Right ventricle myocardium superior (tissue), 1 donor: ENCODE results near the gene RAB44. TPM values are rescaled to one million over a fixed set of nuclear protein-coding genes. Genes with fewer than 3 reads are reported as not detected.
"Not testable (repeated sequence)": the region's sequence is repeated elsewhere in the genome, so short reads cannot be mapped to it uniquely, and the experiment has no call there.

Experiments used
- ATAC-seq: fragments of 200-7000 bp; cut with Tn5 transposase; one replicate; pipeline ENCODE4 v1.9.1; 2020; ENCODE audit warnings: mild to moderate bottlenecking; ENCODE audit not compliant: poor library complexity
- DNase-seq: peaks from one replicate; pipeline ENCODE4 v3.0.0-alpha.2; 2020
- intact Hi-C: fragments of 100-400 bp; cut with DNase I; formaldehyde crosslinking; loops from one replicate; pipeline ENCODE4 v1.11.2; 2022
- total RNA-seq: library from RNA; stranded (reverse); fragmentation: NEBNext Ultra II Directional; extraction: Animal tissue kit (Norgen Biotek cat#: 25700); gene quantifications from one replicate; pipeline ENCODE4 v1.2.1, GENCODE V29; 2021
- donor health status: DM: no; HTN: yes; CAD: no; lungs with severe emphysema.

The RAB44 gene
- total RNA-seq, 1 donor from 2014 or later = not detected

DNA sequence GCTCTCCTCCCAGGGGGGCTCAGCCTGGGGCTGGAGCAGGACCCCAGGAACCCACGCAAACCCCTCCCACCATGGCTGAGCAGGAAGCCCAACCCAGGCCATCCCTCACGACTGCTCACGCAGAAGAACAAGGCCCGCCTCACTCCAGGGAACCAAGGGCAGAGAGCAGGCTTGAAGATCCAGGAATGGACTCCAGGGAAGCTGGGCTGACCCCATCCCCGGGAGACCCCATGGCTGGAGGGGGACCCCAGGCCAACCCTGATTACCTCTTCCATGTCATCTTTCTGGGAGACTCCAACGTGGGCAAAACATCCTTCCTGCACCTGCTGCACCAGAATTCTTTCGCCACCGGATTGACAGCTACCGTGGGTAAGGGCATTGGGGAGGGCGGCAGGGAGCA lies 24.7 kb downstream of the RAB44 start:
- no peak for ATAC-seq
- intact Hi-C loops = no loop called here
- no peak for DNase-seq

DNA sequence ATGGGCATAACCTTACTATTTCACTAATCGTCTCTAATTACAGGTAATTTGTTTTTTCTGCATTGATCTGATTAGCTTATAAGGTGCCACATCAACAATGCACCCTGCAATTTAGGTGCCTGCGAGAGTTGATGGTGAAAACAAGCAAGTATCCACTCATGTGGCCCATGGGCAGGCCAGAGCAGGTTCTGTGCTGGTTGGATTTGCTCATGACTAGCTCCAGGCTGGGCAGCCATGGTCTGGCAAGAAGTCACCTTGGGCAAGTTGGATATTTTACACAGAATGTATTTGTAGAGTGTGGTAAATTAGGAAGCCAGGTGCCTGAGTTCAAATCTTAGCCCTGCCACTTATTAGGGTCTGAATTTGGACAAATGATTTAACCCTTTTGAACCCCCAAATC lies 25.3 kb downstream of the RAB44 start:
- no peak for DNase-seq
- intact Hi-C loops = no loop called here
- ATAC-seq = no peak

DNA sequence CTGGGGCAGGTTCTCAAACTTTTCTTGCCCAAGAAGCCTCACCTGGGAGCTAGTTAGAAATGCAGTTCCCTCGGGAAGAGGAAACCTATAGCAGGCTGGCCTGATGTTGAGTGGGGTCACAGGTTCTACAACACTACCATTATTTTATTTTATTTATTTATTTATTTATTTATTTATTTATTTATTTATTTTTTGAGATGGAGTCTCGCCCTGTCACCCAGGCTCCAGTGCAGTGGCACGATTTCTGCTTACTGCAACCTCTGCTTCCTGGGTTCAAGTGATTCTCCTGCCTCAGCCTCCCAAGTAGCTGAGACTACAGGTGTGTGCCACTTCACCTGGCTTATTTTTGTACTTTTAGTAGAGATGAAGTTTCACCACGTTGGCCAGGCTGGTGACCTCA lies 26.4 kb downstream of the RAB44 start:
- ATAC-seq, DNase-seq, intact Hi-C loops: not testable (repeated sequence)

- intact Hi-C loops = loop anchor here (5.0 kb wide), 1 partner anchor 102 kb away; no protein-coding TSS in a partner anchor
- peak; percentile 70 for ATAC-seq
- peak; percentile 75 for DNase-seq
Measured at GRCh38 chr6:36724514-36725390, 27.1 kb downstream of the RAB44 start.

DNA sequence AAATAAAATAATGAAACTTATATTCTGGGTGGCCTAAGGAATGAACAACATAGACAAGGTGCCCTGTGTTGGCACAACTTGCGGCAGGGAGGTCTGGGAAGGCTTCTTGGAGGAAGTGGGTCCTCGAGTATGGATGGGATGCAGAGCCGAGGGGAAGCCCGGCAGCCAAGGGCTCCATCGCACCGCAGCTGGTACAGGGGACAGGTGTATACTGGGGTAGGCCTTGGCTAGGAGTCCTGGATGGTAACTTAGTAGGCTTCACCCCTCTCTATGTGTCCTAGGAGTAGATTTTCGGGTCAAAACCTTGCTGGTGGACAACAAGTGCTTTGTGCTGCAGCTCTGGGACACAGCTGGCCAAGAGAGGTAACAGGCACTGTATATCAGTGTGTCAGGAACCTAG lies 28.0 kb downstream of the RAB44 start:
- ATAC-seq (no peak), DNase-seq (no peak)
- intact Hi-C loops = loop anchor here (5.0 kb wide), 1 partner anchor 103 kb away; no protein-coding TSS in a partner anchor

DNA sequence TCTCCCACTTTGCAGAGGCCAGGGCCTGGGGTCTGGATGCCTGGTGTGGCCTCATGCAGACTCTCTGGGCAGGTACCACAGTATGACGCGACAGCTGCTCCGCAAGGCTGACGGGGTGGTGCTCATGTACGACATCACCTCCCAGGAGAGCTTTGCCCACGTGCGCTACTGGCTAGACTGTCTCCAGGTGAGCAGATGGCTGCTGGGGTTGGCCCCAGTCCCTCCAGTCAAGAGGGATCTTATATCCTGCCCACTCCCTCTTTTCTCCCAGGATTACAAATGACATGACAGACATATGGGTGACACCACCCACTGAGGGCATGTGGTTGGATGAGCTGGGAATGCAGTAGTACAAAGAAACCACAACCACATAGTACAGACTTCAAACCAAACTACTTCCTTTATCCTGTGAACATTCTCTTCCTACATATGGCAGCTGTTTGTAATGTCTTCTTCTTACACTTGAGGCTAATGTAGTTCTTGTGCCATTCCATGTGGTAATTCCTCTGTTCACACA lies 29.9 kb downstream of the RAB44 start:
- no peak for DNase-seq
- intact Hi-C loops = loop anchor here (5.0 kb wide), 1 partner anchor 105 kb away; no protein-coding TSS in a partner anchor

GRCh38 chr6:36728289-36729160 lies 30.9 kb downstream of the RAB44 start:
- ATAC-seq = no peak
- DNase-seq = no peak
- intact Hi-C loops = loop anchor here (5.0 kb wide), 1 partner anchor 106 kb away; no protein-coding TSS in a partner anchor

More for the DNA sequence above, 29.9 kb downstream of the RAB44 start:
- ATAC-seq = no peak

GRCh38 chr6:36729161-36729524 lies 31.5 kb downstream of the RAB44 start:
- intact Hi-C loops = loop anchor here (5.0 kb wide), 1 partner anchor 107 kb away; no protein-coding TSS in a partner anchor
- ATAC-seq = no peak

DNA sequence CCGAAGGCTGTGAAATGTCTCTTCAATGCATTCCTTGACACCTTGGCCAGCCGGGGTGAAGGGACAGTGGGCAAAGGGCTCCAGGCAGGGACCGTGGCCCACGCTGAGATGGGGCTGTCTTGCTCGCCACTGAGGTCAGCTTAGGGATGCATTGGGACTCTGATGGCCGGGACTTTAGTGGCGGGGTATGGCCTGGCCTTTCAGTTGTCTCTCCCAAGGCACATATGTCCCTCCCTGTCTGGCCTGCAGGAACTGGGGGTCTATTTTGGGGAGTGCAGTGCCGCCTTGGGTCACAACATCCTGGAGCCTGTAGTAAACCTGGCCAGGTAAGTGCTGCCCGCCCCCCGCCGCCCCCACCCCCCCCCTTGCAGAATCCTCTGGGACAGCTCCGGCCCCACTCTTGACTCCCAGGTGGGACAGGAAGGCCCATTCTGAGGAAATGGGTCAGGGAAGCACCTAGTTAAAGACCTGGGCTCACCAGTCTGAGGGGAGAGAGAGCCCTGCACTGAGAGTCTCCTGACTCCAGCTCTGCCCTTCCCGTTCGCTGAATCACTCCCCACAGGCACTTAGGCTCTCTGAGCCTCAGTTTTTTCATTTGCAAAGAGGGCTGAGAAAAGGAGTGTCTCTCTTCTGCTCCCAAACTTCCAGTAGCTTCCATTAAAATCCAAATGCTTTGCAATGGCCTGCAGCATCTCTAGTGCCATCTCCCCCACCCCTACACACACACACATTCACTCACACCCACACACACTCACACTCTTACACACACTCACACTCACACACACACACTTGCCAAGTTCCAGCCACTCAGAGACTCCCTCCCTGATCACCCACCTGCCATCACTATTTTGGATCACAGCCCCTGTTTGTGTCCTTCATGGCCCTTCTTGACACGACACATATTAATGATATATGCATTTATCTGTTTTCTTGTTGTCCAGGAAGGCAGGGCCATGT lies 33.1 kb downstream of the RAB44 start:
- no peak for ATAC-seq
- intact Hi-C loops = no loop called here
- DNase-seq = no peak

More at GRCh38 chr6:36729161-36729524, 31.5 kb downstream of the RAB44 start:
- no peak for DNase-seq

DNA sequence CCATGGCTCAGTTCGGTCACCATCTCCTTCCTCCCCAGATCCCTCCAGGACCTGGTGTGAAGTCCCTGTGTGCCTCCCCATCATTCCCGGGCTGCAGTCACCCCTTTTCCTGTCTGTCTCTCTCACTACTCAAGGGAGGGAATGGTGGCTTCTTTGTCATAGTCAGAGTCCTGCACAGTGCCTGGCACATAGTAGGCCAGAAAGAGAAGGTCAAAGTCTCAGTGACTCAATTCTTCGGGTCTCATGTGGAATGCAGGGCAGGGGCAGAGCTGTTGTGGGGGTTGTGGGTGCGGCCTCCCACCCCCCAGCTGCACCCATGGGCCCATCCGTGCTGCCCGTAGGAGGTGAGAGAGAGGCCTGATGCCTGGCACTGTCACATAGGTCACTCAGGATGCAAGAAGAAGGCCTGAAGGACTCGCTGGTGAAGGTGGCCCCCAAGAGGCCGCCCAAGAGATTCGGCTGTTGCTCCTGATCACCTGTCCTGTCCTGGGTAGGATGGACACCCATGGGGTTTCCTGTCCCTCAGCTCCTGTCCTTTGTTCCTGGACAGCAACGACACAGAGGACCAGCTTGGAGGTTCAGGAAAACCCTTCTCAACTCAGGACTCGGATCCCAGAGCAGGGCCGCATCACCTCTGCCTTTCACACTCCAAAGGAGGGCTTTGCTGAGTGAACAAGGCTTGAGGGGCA lies 34.1 kb downstream of the RAB44 start:
- DNase-seq (no peak), ATAC-seq (no peak)
- intact Hi-C loops = no loop called here

DNA sequence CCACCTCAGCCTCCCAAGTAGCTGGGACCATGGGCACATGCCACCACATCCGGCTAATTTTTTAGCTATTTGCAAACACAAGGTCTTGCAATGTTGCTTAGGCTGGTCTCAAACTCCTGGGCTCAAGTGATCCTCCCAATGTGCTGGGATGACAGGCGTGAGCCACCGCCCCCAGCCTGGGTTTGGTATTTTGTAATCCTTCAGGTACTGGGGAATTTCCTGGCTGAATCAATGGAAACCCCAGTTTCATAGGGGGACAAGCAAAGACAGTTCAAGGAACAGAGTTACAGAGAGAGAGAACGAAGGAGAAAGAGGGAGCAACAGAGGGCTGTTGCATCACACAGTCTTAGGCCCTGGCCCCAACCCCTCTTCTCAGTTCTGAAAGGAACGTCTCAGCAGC lies 35.7 kb downstream of the RAB44 start:
- intact Hi-C loops = no loop called here
- DNase-seq (no peak), ATAC-seq (no peak)

GRCh38 chr6:36734486-36735060 lies 36.9 kb downstream of the RAB44 start:
- intact Hi-C loops = no loop called here
- no peak for ATAC-seq
- DNase-seq = no peak

GRCh38 chr6:36735110-36736071 lies 37.8 kb downstream of the RAB44 start:
- intact Hi-C loops = no loop called here

GRCh38 chr6:36737043-36737785 lies 39.6 kb downstream of the RAB44 start:
- ATAC-seq (no peak), DNase-seq (no peak)
- intact Hi-C loops = no loop called here

More at GRCh38 chr6:36735110-36736071, 37.8 kb downstream of the RAB44 start:
- ATAC-seq = peak; percentile 86
- DNase-seq = peak; percentile 92

DNA sequence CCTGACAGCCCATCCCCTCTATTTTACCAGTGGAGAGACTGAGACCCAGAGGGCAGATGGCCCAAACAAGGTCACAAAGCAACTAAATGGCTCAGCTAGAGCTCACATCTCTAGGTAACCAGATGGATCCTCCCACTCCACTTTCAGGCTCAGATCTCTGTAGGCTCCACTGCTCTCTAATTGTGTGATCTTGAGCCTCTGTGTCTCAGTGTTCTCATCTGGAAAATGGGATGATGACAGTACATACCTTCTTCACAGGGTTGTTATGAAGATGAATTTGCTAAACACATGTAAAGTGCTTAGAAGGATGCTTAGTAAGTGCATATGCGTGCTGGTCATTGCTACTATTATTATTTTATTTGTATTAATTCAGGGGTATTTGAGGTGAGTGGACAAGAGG lies 40.5 kb downstream of the RAB44 start:
- intact Hi-C loops = no loop called here
- DNase-seq (no peak), ATAC-seq (no peak)
